ENCODE results near the gene UBE2E3.

DNA sequence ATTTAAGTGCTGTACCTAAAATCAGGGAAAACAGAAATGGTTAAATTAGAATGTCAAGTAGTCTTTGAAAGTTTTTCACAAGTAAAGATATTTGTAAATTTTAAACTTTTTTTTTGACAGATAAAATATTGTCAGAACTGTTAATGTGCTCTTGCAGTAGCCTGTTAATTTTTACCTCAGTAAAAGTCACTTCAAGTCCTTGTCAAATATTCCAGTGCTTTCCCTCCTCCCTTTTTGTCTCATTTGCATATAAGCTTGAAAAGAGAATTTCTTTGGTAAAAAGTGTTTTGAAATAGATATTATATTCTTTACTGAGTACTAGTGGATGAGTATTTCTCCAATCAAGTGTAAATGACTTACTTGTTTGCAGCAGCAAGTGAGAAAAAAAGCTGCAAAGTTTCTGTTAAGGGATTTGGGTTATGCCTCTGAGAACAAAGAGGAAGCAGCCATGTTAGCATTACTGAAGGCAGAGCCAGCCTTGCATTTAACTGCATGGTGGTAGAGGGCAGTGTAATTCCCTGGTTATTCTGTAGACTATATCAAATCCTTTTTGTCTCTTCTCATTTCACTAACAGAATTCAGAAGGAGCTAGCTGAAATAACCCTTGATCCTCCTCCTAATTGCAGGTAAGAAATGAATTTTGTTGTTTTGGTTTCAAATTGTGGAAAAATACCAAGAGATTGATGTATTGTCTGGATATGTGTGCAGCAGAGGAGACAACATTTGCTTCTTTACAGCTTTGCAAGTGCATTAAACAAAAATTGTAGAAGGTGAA is 3.2 kb downstream of the UBE2E3 start:
- TF ChIP-seq TAF1 (CRISPR knock-in tag; IDR thresholded peaks at IDR 0.05) (no peak), PBX3 (CRISPR knock-in tag; IDR thresholded peaks at IDR 0.05; ENCODE audit: borderline replicate concordance) (no peak), CTCF (CRISPR knock-in tag; IDR thresholded peaks at IDR 0.05) (peak; percentile 68), POLR2A (IDR thresholded peaks at IDR 0.05; ENCODE audit: insufficient read depth in 1 of 2, low read depth in 2 of 2, low read length in 2 of 2) (0 out of 4 replicates have a peak, but pooled peaks of 1 of the 2 experiments have one; percentile 22), YY1 (IDR thresholded peaks at IDR 0.05; ENCODE audit: insufficient read depth, insufficient replicate concordance, low read depth, low read length) (peak; percentile 82), ZNF431 (CRISPR knock-in tag; IDR thresholded peaks at IDR 0.05; ENCODE audit: borderline replicate concordance, low read depth) (no peak), EZH2 (conservative IDR thresholded peaks at IDR 0.05; ENCODE audit: low read depth, low read length) (no peak), FOXM1 (CRISPR knock-in tag; IDR thresholded peaks at IDR 0.05) (no peak), ZNF333 (CRISPR knock-in tag; IDR thresholded peaks at IDR 0.05; ENCODE audit: borderline replicate concordance) (no peak)
- TF ChIP-seq, protein P1, sequence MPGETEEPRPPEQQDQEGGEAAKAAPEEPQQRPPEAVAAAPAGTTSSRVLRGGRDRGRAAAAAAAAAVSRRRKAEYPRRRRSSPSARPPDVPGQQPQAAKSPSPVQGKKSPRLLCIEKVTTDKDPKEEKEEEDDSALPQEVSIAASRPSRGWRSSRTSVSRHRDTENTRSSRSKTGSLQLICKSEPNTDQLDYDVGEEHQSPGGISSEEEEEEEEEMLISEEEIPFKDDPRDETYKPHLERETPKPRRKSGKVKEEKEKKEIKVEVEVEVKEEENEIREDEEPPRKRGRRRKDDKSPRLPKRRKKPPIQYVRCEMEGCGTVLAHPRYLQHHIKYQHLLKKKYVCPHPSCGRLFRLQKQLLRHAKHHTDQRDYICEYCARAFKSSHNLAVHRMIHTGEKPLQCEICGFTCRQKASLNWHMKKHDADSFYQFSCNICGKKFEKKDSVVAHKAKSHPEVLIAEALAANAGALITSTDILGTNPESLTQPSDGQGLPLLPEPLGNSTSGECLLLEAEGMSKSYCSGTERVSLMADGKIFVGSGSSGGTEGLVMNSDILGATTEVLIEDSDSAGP (CRISPR knock-in tag; IDR thresholded peaks at IDR 0.05; ENCODE audit: borderline replicate concordance): no peak
